ENCODE measurements around the gene DNAJB8. TPM values are rescaled to one million over a fixed set of nuclear protein-coding genes. Genes with fewer than 3 reads are reported as not detected.

The DNAJB8 gene
- total RNA-seq, 1 experiment from 2014 or later = not detected

DNA sequence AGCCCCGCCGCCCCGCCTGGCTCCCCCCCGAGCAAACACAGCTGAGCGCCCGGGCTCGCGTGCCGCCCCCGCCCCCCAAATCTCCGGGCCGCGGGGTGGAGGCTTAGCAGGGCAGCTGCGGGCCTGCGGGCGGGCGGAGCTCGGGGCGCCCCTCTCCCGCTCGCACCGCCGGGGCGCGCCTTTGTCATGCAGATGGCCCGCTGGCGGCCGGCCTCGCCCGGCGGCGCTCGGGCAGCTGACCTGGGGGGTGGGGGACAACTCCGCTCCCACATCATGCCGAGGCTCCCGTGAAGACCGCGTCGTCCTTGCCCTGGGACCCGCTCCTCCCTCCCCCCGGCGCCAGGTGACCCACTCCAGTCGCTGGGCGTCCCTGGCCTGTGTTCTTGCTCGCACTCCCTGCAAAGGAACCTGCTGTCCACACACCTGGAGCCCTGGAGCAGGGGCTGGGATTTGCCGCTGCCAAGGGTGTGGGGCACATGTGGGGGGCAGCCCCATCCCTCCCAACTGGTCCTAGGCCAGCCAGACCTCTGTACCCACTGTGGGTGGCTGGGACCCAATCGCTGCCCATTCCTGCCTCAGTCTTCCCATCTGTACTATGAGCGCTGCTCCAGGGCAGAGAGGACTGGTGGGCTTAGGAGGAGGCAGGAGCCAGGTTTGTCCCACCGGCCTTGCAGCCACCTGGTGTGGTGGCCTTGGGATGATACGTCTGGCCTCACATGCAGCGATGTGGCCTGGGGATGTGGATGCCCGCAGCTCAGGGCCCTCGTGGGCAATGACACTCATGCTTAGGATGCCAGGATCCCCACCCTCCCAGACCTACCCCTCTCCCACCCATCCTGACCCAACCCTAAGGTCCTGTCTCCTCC lies 33.5 kb downstream of the DNAJB8 start:
- TF ChIP-seq, protein P1, sequence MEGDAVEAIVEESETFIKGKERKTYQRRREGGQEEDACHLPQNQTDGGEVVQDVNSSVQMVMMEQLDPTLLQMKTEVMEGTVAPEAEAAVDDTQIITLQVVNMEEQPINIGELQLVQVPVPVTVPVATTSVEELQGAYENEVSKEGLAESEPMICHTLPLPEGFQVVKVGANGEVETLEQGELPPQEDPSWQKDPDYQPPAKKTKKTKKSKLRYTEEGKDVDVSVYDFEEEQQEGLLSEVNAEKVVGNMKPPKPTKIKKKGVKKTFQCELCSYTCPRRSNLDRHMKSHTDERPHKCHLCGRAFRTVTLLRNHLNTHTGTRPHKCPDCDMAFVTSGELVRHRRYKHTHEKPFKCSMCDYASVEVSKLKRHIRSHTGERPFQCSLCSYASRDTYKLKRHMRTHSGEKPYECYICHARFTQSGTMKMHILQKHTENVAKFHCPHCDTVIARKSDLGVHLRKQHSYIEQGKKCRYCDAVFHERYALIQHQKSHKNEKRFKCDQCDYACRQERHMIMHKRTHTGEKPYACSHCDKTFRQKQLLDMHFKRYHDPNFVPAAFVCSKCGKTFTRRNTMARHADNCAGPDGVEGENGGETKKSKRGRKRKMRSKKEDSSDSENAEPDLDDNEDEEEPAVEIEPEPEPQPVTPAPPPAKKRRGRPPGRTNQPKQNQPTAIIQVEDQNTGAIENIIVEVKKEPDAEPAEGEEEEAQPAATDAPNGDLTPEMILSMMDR (conservative IDR thresholded peaks at IDR 0.05) = no peak
- Mint-ChIP-seq H3K36me3 (ENCODE audit: insufficient read depth in 1 of 3, low read depth in 3 of 3) (no peaks in the 10 kb centered on the region; a peak in 2 of 7 replicates), H3K27me3 (ENCODE audit: low read depth) (peaks cover 79% of the 10 kb centered on the region), H3K4me3 (peak overlapping the region; percentile 41 to 72), H3K4me1 (peaks cover 46 to 60% of the 10 kb centered on the region in 2 experiments), H3K9me3 (no peaks in the 10 kb centered on the region; a peak in 1 of 5 replicates), H3K27ac (no peak overlapping the region)
- Histone ChIP-seq H3K23me2 (ENCODE audit: insufficient read length, low read depth, low read length, poor library complexity, severe bottlenecking) (peaks cover 7% of the 10 kb centered on the region), H3K4ac (ENCODE audit: low read depth, low read length) (no peak overlapping the region), H2BK15ac (ENCODE audit: low read depth, low read length) (no peak overlapping the region), H4K20me1 (ENCODE audit: control insufficient read depth, insufficient read depth, insufficient read length) (no peaks in the 10 kb centered on the region), H3K9ac (ENCODE audit: extremely low read depth, insufficient read length, low read length) (no peak overlapping the region), H2BK20ac (ENCODE audit: low read depth, low read length, poor library complexity, severe bottlenecking) (no peak overlapping the region), H4K8ac (replicated peaks; ENCODE audit: insufficient read length, low read depth, low read length) (no peak overlapping the region), H2AFZ (ENCODE audit: low read length) (no peak overlapping the region), H2BK5ac (ENCODE audit: insufficient read length, low read length) (no peak overlapping the region), H3K56ac (ENCODE audit: insufficient read length, low read depth, low read length) (no peak overlapping the region), H4K91ac (ENCODE audit: insufficient read length, low read depth, low read length) (peak overlapping the region; percentile 29), H3K79me1 (ENCODE audit: insufficient read depth, low read depth, low read length, poor library complexity, severe bottlenecking) (no peaks in the 10 kb centered on the region), H3K27ac (ENCODE audit: insufficient read length, low read depth, low read length) (no peak overlapping the region), H3K4me2 (ENCODE audit: insufficient read depth, insufficient read length, low read length) (peak overlapping the region; percentile 76), H2BK12ac (ENCODE audit: insufficient read length, low read depth, low read length) (no peak overlapping the region), H3K14ac (ENCODE audit: insufficient read depth, low read length) (peak overlapping the region; percentile 43; the same call in 1 of the 2 replicates), H2BK120ac (ENCODE audit: low read depth, low read length, poor library complexity, severe bottlenecking) (no peak overlapping the region), H3T11ph (ENCODE audit: low read length) (no peak overlapping the region), H3K23ac (ENCODE audit: insufficient read length, low read depth, low read length) (no peak overlapping the region), H3K27me3 (ENCODE audit: insufficient read depth, low read length) (peaks cover 15% of the 10 kb centered on the region; the same call in 1 of the 2 replicates), H3K4me1 (ENCODE audit: insufficient read depth, low read length) (peaks cover 2% of the 10 kb centered on the region; the same call in 1 of the 2 replicates), H3K18ac (ENCODE audit: insufficient read length, low read depth, low read length) (no peak overlapping the region), H3K9me3 (ENCODE audit: control insufficient read depth, low read depth, low read length) (no peaks in the 10 kb centered on the region), H2AK5ac (ENCODE audit: insufficient read length, low read length) (no peak overlapping the region), H4K5ac (ENCODE audit: insufficient read length, low read depth, low read length) (no peak overlapping the region), H3K79me2 (ENCODE audit: insufficient read depth, low read length) (no peaks in the 10 kb centered on the region)
- peak; percentile 74 for DNase-seq
- no CpG with 5 or more reads among the region's 53 CpGs for WGBS (ENCODE audit: extremely low coverage, insufficient read length, low lambda C conversion rate)

Data from H9 (cell line).